GM12878 (cell line): ENCODE data around the gene CBLN3. TPM values are rescaled to one million over a fixed set of nuclear protein-coding genes. Genes with fewer than 3 reads are reported as not detected.

Experiments used
- ATAC-seq: fragments of 200-7000 bp; cut with Tn5 transposase; 3 replicates; pipeline ENCODE4 v1.9.1; 2020; ENCODE audit warnings: mild to moderate bottlenecking, moderate library complexity
- BruUV-seq: library from RNA; stranded (reverse); fragments of 400-500 nt; replicated peaks from 2 replicates; lab custom pipeline; 2021; lab: Mats Ljungman, UMichigan
- CTCF ChIA-PET: fragments of 300-600 bp; sonication (Branson Sonifier 250); formaldehyde crosslinking; extraction: SDS; loops from one replicate; lab custom pipeline; 2021; ENCODE audit warnings: inconsistent platforms; lab: Yijun Ruan, JAX
- POLR2A ChIA-PET: fragments of 350-600 bp; formaldehyde crosslinking; extraction: SDS; loops from one replicate; lab custom pipeline; 2021; ENCODE audit warnings: inconsistent platforms; lab: Charles Lee
- RAD21 ChIA-PET: fragments of 300-600 bp; sonication (Branson Sonifier 250); formaldehyde crosslinking; loops from one replicate; lab custom pipeline; 2023; ENCODE audit warnings: antibody characterized with exemption; ENCODE audit not compliant: unreplicated experiment; lab: Charles Lee
- SMC1A ChIA-PET: fragments of 300-600 bp; sonication (Branson Sonifier 250); formaldehyde crosslinking; loops from one replicate; lab custom pipeline; 2023; ENCODE audit not compliant: unreplicated experiment, uncharacterized antibody; lab: Charles Lee
- DNase-seq: peaks from one replicate; pipeline ENCODE4 v3.0.0-alpha.2; 2011; ENCODE audit warnings: low read depth, low spot score
- FAIRE-seq: peaks from 3 replicates; lab custom pipeline; 2011; peaks lifted over from hg19 to GRCh38; lab: Jason Lieb, UNC
- H2AFZ ChIP-seq: 2 replicates; pipeline ENCODE4 v1.6.0; 2011; ENCODE audit warnings: low read depth, low read length, control low read depth; ENCODE audit not compliant: control insufficient read depth
- H3K27ac ChIP-seq: 2 replicates; pipeline ENCODE4 v1.5.1; 2011; ENCODE audit warnings: control low read depth; ENCODE audit not compliant: control insufficient read depth, insufficient read depth
- H3K27me3 ChIP-seq, 2 experiments: replicated peaks in 1 of 2; 2 replicates each; pipeline versions ENCODE4 v1.6.0 to v1.6.1; 2011; ENCODE audit warnings: low read length in 1 of 2; ENCODE audit not compliant: control insufficient read depth in 2 of 2, insufficient read depth in 2 of 2
- H3K36me3 ChIP-seq, 2 experiments: 2 replicates each; pipeline ENCODE4 v1.5.1; 2011; ENCODE audit warnings: low read length in 1 of 2; ENCODE audit not compliant: control insufficient read depth in 2 of 2, insufficient read depth in 2 of 2
- H3K4me1 ChIP-seq: 2 replicates; pipeline ENCODE4 v1.6.1; 2011; ENCODE audit warnings: mild to moderate bottlenecking, low read length, moderate library complexity, mixed read lengths; ENCODE audit not compliant: control insufficient read depth, insufficient read depth
- H3K4me2 ChIP-seq: 2 replicates; pipeline ENCODE4 v1.6.0; 2011; ENCODE audit warnings: control low read depth; ENCODE audit not compliant: control insufficient read depth, insufficient read depth
- H3K4me3 ChIP-seq: fragments of 200-600 bp; sonication (generic); 2 replicates; pipeline ENCODE4 v1.5.1; 2016
- H3K79me2 ChIP-seq: 2 replicates; pipeline ENCODE4 v1.6.0; 2011; ENCODE audit warnings: low read length; ENCODE audit not compliant: control insufficient read depth, insufficient read depth
- H3K9ac ChIP-seq: 2 replicates; pipeline ENCODE4 v1.8.0; 2011; ENCODE audit warnings: low read length, control low read depth, mixed read lengths; ENCODE audit not compliant: control insufficient read depth, insufficient read depth
- H3K9me3 ChIP-seq: replicated peaks from 3 replicates; pipeline ENCODE4 v1.5.1; 2011; ENCODE audit warnings: mild to moderate bottlenecking, low read length; ENCODE audit not compliant: control insufficient read depth, insufficient read depth
- H4K20me1 ChIP-seq: 2 replicates; pipeline ENCODE4 v1.6.0; 2011; ENCODE audit not compliant: control insufficient read depth, insufficient read depth
- ATF7 ChIP-seq: fragments of 450-650 bp; IDR thresholded peaks from 2 replicates; pipeline ENCODE4 v1.6.1; 2016; ENCODE audit warnings: low read depth, mild to moderate bottlenecking
- CEBPZ ChIP-seq: fragments of 150-350 bp; IDR thresholded peaks from 2 replicates; pipeline ENCODE4 v1.6.1; 2016; ENCODE audit warnings: low read depth, low read length
- CHD4 ChIP-seq: fragments of 200-600 bp; sonication (generic); IDR thresholded peaks from 2 replicates; pipeline ENCODE4 v1.6.1; 2016; ENCODE audit warnings: mild to moderate bottlenecking
- ESRRA ChIP-seq: IDR thresholded peaks from 2 replicates; pipeline ENCODE4 v1.6.1; 2012; ENCODE audit warnings: mild to moderate bottlenecking, low read length, improper control_type of control experiment
- FOXM1 ChIP-seq: IDR thresholded peaks from 2 replicates; pipeline ENCODE4 v1.6.1; 2012; ENCODE audit warnings: low read depth, mild to moderate bottlenecking, inconsistent platforms, low read length, moderate library complexity
- GATAD2B ChIP-seq: fragments of 450-650 bp; conservative IDR thresholded peaks from 2 replicates; pipeline ENCODE4 v1.6.1; 2017; ENCODE audit warnings: low read depth, mild to moderate bottlenecking, moderate library complexity
- NBN ChIP-seq: fragments of 450-650 bp; IDR thresholded peaks from 2 replicates; pipeline ENCODE4 v1.6.1; 2016
- NR2F1 ChIP-seq: fragments of 450-650 bp; conservative IDR thresholded peaks from 2 replicates; pipeline ENCODE4 v1.6.1; 2017; ENCODE audit warnings: mild to moderate bottlenecking
- SIN3A ChIP-seq: IDR thresholded peaks from 2 replicates; pipeline ENCODE4 v1.6.1; 2012; ENCODE audit warnings: low read depth, low read length, improper control_type of control experiment
- SMAD1 ChIP-seq: fragments of 450-650 bp; IDR thresholded peaks from 2 replicates; pipeline ENCODE4 v1.6.1; 2018; ENCODE audit warnings: mild to moderate bottlenecking, low read depth; ENCODE audit not compliant: partially characterized antibody
- SP1 ChIP-seq: IDR thresholded peaks from one replicate; pipeline ENCODE4 v1.6.1; 2011; ENCODE audit warnings: low read depth, low read length
- SREBF1 ChIP-seq: IDR thresholded peaks from 2 replicates; pipeline ENCODE4 v1.6.1; 2012; ENCODE audit warnings: mild to moderate bottlenecking, low read length
- ZNF217 ChIP-seq: fragments of 450-650 bp; IDR thresholded peaks from 2 replicates; pipeline ENCODE4 v1.6.1; 2017; ENCODE audit warnings: antibody characterized with exemption, mild to moderate bottlenecking
- ZSCAN29 ChIP-seq: fragments of 450-650 bp; IDR thresholded peaks from 2 replicates; pipeline ENCODE4 v1.6.1; 2017; ENCODE audit warnings: mild to moderate bottlenecking, moderate library complexity
- WGBS: methylation state at CpG from one replicate; pipeline ENCODE4 v1.1.6; 2016; ENCODE audit warnings: low lambda C conversion rate; ENCODE audit not compliant: insufficient replicate concordance, insufficient coverage; ENCODE audit errors: missing lambda C conversion rate; 5-methylcytosine and 5-hydroxymethylcytosine counted together
- in situ Hi-C: fragments of 300-500 bp; cut with MboI; formaldehyde crosslinking; loops from 9 replicates; pipeline ENCODE4 v1.14.3; 2018; ENCODE audit warnings: mixed read lengths
- intact Hi-C: fragments of 100-400 bp; cut with micrococcal nuclease; formaldehyde crosslinking; loops from one replicate; pipeline ENCODE4 v1.14.2; 2022; ENCODE audit not compliant: unreplicated experiment
- polyA plus RNA-seq, 11 experiments: library from polyadenylated mRNA; depleted of rRNA in 4 of 11; unstranded in 6 of 11; stranded (reverse) in 5 of 11; fragments of >200 nt; fragmentation: Nextera tagmentation in 4 of 11; fragmentation: Illumina TruSeq in 1 of 11; extraction: Ambion mirVana in 4 of 11; extraction: Trizol in 1 of 11; gene quantifications; 1 replicate in 1 of 11; 2 replicates in 10 of 11; pipeline versions ENCODE4 v1.2.1 to v1.2.3, GENCODE V29; 2011 to 2016; ENCODE audit warnings: inconsistent platforms in 2 of 11, missing spikeins in 2 of 11, low read depth in 1 of 11
- total RNA-seq, 4 experiments: library from RNA; depleted of rRNA in 3 of 4; stranded (reverse); fragments of >200 nt in 3 of 4; fragmentation: Illumina TruSeq in 1 of 4; extraction: Trizol in 1 of 4; gene quantifications; 2 replicates each; pipeline versions ENCODE4 v1.2.1 to v1.2.3, GENCODE V29; 2013 to 2021
- TF ChIP-seq, protein P1 (sequence below): IDR thresholded peaks from 2 replicates; pipeline ENCODE4 v1.6.1; 2011; ENCODE audit warnings: borderline replicate concordance, low read depth, mild to moderate bottlenecking, moderate library complexity, low read length; ENCODE audit not compliant: insufficient read depth, poor library complexity, severe bottlenecking

The CBLN3 gene
- total and polyA plus RNA-seq, 10 of the 15 experiments (the other 5 are each of a cell fraction or from before 2014, with no cell fraction given): 0.16 to 4.9 (median 1.3) TPM

GRCh38 chr14:24414732-24415420 lies 14.6 kb downstream of the CBLN3 start (continued):
- TF ChIP-seq ZSCAN29 (no peak), ESRRA (no peak), SP1 (no peak), FOXM1 (no peak), CEBPZ (no peak)

DNA sequence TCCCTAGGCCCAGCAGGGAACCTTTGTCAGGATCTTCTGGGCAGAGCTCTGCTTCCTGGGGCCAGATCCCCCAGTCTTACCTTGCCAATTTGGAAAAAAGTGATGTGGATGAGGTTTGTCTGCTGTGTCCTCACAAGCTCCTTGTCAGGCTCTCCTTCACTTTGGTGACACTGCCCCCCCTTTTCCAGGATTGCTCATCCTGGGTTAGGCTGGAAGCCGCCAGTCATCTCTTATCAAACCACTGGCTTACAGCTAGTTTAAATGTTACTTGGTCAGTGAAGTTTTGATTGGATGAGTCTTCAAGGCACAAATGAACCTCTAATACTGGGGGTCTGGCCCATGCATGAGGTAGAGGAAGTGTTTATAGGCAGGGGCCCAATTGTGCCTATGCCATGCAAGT lies 15.4 kb downstream of the CBLN3 start:
- Histone ChIP-seq H3K27ac (no peak overlapping the region), H3K27me3 (peaks cover 0 to 5% of the 10 kb centered on the region in 2 experiments; a peak in 3 of 4 replicates), H3K4me3 (no peak overlapping the region), H3K4me2 (no peak overlapping the region), H3K79me2 (no peaks in the 10 kb centered on the region), H4K20me1 (no peaks in the 10 kb centered on the region), H3K9me3 (no peaks in the 10 kb centered on the region), H3K4me1 (no peaks in the 10 kb centered on the region), H3K9ac (no peak overlapping the region), H3K36me3 (no peaks in the 10 kb centered on the region), H2AFZ (no peak overlapping the region)
- ChIA-PET CTCF (interaction anchor here (0.8 to 3.5 kb wide), 8 partner anchors 11 to 106 kb away, joined by 3 to 18 read pairs (median 3); partner anchors contain the start of genes CIDEB and RIPK3), SMC1A (interaction anchor here (0.7 to 2.2 kb wide), 5 partner anchors 11 to 52 kb away, joined by 3 to 14 read pairs (median 3); no protein-coding TSS in a partner anchor), POLR2A (no interaction called here), RAD21 (interaction anchor here (1.0 to 1.7 kb wide), 2 partner anchors 18 to 81 kb away, joined by 4 to 7 read pairs; no protein-coding TSS in a partner anchor)
- intact Hi-C loops: loop anchor here (5.0 kb wide), 1 partner anchor 47 kb away; the partner anchor contains the start of gene NFATC4
- no peak for FAIRE-seq
- no peak for DNase-seq
- WGBS: 19% methylated on average over 1 of the region's 1 CpG
- no peak for ATAC-seq
- TF ChIP-seq ATF7 (no peak), SMAD1 (no peak), GATAD2B (no peak), SIN3A (no peak), CHD4 (no peak), ZNF217 (no peak), SREBF1 (no peak), NR2F1 (no peak), NBN (no peak)
- TF ChIP-seq, protein P1, sequence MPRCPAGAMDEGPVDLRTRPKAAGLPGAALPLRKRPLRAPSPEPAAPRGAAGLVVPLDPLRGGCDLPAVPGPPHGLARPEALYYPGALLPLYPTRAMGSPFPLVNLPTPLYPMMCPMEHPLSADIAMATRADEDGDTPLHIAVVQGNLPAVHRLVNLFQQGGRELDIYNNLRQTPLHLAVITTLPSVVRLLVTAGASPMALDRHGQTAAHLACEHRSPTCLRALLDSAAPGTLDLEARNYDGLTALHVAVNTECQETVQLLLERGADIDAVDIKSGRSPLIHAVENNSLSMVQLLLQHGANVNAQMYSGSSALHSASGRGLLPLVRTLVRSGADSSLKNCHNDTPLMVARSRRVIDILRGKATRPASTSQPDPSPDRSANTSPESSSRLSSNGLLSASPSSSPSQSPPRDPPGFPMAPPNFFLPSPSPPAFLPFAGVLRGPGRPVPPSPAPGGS: no peak
- BruUV-seq: no TSS peak
- in situ Hi-C loops: no loop called here
